ENCODE data around the gene NUMB.
A peak's percentile ranks its signal among the peaks of the same experiment; 100 is the strongest.

NUMB gene

DNA sequence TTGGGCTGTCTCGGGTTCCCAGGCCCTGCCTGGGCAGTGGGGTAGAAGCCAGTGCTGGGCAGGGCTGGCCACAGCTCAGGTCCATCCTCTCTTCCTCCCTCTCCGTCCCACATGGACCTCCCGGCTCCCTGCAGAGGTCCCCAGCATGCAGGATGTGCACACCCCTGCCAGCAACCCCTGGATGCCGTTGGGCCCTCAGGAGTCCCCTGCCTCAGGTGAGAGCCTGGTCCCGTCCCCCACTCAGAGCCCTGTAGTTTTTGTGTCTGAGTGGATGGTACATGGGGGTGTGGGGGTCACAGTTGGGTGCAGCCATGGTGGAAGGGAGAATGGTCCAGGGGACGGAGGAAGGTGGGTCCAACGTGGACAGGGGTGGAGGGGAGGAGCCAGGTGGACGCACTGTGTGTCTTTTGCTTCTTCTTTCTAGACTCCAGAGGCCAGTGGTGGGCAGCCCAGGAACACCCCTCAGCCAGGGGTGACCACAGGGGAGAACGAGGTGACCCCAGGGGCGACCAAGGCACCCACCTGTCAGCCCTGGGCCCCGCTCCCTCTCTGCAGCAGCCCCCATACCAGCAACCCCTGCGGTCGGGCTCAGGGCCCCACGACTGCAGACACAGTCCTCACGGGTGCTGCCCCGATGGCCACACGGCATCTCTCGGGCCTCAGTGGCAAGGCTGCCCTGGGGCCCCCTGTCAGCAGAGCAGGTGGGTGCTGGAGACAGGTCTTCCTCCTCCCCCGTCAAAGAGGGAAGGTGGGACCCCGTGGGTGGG is 199.3 kb downstream of the NUMB start:
- no peak for DNase-seq

DNA sequence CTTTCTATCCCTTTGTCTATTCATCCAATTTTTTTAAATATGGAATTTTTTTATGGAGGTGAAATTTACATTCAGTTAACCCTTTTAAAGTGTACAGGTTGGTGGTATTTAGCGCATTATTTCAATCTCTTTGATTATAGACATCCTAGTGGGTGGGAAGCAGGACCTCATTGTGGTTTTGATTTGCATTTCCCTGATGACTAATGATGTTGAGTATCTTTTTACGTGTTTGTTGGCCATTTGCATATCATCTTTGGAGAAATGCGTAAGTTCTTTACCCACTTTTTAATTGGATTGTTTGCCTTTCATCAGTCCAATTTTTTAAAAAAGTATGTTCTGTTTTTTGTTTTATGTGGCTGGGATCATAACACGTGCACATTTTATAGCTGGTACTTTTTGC is 200.3 kb downstream of the NUMB start:
- DNase-seq: no peak

DNA sequence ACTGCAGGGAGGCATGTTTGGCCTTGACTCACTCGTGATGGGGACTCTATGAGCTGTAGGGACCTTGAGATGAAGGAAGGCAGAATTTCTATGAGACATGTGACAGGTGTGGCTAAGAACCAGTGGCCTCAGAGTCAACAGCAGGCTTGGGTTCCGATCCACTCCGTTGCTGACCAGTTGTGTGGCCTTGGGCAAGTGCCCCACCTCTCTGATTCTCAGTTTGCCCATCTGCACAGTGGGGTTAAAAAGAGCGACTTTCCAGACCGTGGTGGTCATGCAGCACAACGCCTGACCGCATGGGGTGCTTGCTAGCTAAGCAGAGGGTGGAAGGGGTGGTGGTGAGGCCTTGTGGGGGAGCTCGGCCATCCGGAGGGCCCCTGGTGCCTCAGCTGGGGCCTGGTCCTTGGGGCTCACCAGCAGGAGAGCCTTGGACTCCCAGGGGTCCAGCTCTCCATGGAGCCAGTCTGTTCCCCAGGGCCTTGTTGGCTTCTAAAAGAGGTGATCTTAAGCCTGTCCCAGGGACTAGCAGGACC is 202.6 kb downstream of the NUMB start:
- no peak for DNase-seq

DNA sequence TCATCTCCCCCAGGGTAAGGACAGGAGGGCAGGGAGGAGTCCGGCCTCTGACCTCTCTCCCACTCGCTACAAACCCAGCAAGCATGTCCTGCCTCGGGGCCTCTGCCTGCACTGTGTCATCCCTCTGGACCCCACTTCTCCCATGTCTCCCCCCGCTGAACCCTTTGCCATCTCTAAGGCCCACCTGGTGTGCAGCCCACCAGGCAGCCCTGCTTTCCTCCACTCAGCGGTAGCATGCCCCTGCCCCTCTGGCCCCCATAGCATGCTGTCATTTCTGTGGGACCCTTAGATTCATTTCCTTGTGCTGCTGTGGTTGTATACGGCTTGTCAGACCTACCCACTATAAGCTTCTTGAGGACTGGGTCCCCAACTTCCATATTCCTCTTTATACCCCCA is 203.3 kb downstream of the NUMB start:
- no peak for DNase-seq

DNA sequence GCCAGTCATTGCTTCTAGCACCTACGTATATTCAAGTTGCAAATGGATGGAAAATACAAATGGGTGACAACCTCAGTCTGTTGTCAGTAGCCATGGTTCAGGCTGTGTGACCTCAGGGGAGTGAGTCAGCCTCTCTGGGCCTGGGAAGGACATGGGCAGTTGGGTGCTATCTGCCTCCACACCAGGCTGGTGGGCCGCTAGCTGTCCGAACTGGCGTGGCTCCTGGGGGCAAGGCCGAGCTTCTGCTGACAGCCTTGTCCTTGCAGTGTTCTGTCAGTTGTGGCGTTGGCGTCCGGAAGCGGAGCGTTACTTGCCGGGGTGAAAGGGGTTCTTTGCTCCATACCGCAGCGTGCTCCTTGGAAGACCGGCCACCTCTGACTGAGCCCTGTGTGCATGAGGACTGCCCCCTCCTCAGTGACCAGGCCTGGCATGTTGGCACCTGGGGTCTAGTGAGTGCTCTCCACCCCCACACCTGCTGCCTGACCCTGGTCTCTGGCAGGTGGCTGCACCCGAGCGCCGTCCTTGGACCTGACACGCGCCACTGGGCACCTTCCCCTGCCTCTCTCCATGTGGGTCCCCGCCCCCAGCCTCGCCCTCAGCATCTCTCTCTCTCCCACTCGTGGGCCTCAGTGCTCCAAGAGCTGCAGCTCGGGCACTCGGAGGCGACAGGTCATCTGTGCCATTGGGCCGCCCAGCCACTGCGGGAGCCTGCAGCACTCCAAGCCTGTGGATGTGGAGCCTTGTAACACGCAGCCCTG is 203.9 kb downstream of the NUMB start:
- DNase-seq: no peak

DNA sequence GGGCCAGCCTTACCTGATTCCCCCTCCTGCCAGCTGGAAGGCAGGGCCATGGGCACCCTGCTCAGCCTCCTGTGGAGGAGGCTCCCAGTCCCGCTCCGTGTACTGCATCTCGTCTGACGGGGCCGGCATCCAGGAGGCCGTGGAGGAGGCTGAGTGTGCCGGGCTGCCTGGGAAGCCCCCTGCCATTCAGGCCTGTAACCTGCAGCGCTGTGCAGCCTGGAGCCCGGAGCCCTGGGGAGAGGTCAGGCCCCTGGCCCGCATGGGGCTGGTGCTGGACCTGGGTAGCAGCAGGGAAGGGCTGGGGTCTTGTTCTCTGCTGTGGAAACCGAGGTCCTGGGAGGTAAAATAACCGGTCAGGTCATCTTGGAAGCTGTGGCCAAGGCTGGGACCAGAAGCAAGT is 204.6 kb downstream of the NUMB start:
- no peak for DNase-seq

DNA sequence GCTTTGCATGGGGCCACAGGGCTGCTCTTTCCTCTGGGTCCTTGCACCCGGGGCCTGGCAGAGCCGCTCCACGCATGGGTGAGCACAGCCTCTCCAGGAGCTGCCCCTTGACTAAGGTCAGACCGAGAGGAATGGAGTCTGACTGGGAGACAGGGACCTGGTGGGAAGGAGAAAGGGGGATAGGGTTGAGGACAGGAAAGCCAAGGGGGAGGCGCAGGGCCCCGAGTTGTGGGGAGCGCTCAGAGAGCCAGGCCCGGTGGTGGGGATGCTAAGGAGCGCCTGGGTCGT is 205.1 kb downstream of the NUMB start:
- DNase-seq: no peak

DNA sequence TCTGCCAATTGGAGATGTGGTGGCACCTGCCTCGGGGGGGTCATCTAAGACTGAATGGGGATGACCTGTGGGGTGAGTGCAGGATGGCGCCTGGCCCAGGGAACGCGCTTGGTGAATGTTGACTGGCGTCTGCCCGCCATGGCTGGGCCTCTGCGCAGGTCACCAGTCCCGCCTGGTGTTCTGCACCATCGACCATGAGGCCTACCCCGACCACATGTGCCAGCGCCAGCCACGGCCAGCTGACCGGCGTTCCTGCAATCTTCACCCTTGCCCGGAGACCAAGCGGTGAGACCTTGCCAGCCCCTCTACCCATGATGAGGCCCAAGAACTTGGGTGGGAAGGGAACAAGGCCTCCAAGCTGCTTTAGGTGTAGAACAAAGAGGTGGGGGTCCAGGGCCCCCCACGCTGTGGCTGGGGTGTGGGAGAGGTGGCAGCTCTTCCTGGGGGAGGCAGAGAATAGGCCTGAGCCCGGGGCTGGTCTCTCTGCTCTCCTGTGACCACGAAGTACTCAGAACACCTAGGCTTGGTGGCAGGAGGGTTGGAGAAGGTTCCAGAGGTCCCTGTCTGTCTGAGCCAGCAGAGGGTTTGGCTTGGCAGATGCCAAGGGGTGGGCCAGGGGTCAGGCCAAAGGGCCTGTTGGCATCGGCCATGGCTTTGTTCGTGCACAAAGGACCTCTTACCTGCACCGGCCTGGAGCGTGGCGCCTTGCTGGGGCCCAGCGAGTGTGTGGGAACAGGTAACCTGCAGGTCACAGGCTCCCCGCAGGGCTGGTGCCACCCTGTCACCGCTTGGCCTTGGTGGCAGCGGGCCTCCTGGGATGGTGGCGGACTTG is 205.6 kb downstream of the NUMB start:
- DNase-seq: no peak

DNA sequence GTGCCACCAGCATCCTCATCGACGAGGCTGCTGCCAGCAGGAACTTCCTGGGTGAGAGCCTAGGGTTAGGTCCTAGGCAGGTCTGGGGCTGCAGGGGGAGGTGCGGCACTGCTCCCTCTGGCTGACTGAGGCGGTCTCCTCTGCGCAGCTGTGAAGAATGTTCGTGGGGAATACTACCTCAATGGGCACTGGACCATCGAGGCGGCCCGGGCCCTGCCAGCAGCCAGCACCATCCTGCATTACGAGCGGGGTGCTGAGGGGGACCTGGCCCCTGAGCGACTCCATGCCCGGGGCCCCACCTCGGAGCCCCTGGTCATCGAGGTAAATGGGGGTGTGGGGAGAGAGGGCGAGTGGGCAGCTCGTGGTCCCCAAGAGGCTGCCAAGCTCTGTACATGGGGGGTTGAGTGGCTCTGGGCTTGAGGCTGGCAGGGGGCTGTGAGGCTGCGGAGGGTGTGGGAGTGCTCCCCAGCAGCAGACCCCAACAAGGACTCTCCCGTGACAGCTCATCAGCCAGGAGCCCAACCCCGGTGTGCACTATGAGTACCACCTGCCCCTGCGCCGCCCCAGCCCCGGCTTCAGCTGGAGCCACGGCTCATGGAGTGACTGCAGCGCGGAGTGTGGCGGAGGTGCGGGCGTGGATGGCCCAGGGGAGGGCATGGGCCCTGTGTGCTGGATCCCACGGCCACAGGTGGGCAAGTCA is 206.7 kb downstream of the NUMB start:
- DNase-seq: no peak

DNA sequence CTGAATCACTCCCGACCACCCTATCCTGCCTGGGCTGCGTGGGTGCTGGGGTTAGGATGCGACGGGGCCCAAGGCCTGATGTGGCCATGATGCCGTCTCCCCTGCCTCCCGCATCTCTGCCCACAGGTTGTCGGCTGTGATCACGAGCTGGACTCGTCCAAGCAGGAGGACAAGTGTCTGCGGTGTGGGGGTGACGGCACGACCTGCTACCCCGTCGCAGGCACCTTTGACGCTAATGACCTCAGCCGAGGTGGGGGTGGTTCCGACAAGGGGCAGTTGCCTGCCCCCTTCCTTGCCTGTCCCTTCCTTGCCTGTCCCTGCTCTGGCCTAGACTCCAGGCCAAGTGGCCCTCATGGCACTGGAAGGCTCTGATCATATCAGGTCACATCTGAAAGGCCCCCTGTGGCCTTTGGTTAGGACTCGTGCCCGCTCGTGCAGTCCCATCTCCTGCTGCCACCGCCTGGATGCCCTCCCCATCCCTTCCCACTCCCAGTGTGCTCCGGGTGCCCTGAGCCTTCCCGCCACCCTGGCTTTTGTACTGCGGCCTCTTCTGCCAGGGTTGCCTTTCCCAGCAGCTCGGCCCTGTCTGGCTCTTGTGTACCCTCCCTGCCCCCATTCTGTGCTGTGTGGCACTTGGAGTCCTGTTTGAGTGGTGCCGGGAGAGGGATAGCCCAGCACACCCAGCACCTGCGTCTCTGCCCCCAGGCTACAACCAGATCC is 207.4 kb downstream of the NUMB start:
- no peak for DNase-seq

DNA sequence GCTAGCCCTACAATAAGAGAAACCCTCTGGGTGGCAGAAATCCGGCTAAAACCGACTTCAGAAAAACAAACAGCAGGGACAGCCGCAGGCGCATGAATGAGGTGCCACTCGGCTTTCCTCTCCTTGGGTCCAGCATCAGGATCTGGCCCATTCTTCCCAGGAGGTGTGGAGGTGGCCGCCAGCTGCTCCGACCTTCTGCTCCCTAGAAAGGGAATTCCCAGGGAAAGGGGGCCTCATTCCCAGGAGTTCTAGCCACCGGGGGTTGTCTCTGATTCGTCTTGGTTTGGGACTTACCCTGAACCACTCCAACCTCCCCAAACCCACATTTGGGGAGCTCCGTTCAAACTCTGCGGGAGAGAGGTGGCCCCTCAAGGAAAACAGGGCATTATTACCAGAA is 208.0 kb downstream of the NUMB start:
- DNase-seq: no peak

DNA sequence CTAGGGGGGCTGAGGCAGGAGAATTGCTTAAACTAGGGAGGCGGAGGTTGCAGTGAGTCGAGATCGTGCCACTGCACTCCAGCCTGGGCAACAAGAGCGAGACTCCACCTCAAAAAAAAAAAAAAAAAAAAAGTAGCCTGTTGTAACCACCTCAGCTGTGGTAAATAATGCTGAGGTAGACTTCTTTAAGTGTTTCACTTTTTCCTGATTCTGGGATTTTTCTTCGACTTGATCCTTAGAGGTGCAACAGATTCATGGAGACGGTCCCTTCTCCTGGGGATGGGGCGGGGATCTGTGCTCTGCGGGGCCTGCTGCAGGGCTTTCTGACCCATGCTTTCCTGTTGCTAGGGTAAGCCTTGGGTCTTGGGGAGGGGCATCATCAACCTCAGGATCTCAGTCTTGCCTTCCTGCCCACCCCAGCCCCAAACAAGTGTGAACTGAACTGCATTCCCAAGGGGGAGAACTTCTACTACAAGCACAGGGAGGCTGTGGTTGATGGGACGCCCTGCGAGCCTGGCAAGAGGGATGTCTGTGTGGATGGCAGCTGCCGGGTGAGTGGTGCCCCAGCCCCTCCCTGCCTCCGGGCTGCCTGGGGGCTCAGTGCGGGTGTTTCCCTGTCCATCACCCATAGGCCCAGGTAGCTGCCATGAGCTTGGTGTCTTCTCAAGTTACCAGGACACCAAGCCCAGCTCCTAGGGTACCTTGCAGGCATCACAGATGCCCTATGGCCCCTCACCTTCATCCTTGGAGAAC is 208.6 kb downstream of the NUMB start:
- no peak for DNase-seq

DNA sequence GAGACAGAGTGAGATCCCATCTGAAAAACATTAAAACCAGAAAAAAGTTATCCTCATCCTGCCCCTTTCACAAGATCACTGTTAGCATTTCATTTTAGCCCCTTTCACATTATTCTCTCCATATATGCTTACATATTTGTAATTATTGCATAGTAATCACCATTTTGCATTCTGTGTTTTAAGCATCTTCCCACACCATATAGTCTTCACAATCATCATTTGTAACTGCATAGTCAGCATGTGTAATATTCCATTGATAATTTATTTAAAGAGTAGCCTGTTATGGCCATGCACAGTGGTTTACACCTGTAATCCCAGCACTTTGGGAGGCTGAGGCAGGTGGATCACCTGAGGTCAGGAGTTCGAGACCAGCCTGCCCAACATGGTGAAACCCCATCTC is 209.2 kb downstream of the NUMB start:
- DNase-seq: no peak

DNA sequence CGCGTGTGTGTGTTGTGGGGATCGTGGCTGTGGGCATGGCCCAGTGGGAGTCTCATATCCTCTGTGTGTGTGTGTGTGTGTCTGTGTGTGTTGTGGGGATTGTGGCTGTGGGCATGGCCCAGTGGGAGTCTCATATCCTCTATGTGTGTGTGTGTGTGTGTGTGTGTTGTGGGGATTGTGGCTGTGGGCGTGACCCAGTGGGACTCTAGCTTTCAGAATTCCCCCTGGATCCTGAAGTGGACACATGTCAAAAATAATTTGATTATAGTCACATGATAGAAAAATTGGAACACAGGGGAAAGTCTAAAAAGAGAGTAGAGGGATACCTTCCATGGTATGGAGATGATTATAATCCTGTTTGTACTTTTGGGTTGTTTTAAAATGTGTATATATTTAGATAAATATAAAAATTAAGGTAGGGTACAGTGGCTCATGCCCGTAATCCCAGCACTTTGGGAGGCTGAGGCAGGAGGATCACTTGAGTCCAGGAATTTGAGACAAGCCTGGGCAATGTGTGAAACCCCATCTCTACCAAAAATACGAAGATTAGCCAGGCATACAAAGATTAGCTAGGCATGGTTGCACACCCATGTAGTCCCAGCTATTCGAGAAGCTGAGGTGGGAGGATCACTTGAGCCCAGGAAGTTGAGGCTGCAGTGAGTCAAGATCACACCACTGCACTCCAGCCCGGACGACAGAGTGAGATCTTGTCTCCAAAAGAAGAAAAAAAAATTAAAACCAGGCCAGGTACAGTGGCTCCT is 210.1 kb downstream of the NUMB start:
- no peak for DNase-seq

DNA sequence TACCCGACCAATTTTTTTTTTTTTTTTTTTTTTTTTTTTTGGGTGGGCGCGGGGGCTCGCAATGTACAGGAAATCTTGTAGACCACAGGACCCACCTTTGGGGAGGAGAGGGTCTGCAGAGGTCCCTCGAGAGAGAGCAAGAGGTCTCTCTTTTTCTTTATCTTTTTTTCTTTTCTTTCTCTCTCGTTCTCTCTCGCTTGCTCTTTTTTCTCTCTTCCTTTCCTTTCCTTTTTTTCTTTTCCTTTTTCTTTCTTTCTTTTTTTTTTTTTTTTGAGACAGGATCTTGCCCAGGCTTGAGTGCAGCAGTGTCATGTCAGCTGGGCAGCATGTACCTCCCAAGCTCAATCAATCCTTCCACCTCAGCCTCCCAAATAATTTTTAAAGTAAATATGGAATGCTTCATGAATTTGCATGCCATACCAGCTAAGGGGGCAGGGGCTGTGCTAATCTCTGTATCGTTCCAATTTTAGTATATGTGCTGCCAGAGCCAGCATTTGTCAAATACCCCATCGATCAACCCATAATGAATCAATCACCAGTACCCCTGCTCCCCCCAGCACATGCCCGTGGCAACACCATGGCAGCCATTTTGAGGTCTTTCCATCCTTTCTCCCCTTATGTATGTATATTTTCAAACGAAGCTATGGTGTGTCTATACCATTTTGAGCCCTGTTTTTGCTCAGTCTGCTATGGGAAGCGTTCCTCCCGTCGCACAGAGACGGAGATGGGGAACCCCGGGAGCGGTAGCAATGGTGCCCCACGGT is 211.8 kb downstream of the NUMB start:
- no peak for DNase-seq

DNA sequence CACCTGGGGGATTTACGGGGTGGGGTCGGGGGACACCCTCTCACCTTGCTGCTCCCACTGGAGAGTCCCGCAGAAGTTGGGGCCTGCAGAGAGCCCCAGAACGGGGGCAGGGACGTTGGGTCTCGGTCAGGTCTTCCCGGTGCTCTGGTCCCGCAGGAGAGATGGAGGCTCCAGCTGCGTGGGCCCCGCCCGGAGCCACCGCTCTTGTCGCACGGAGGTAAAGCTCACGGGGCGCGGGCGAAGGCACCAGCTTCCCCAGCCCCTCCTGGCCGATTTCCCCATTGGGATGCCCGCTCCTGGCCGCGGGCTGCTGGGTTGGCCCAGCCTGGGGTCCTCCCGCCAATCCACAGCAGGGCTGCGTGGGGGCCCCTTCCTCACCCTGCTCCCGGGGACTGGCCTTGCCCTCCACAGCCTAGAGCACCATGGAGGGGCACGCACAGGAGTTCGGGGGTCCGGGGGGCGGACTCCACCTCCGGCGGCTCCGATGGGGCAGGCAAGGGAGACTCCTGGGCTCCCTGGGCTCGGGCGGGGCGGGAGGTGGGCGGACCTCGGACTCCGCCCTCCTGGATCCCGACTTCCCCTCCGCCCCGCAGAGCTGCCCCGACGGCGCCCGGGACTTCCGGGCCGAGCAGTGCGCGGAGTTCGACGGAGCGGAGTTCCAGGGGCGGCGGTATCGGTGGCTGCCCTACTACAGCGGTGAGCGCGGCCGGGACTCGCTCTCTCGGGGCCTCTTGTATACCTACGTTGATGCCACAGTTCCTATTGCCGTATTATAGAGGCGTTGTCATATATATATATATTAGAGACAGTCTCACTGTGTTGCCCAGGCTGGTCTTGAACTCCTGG is 212.6 kb downstream of the NUMB start:
- DNase-seq: peak; percentile 17 to 39

DNA sequence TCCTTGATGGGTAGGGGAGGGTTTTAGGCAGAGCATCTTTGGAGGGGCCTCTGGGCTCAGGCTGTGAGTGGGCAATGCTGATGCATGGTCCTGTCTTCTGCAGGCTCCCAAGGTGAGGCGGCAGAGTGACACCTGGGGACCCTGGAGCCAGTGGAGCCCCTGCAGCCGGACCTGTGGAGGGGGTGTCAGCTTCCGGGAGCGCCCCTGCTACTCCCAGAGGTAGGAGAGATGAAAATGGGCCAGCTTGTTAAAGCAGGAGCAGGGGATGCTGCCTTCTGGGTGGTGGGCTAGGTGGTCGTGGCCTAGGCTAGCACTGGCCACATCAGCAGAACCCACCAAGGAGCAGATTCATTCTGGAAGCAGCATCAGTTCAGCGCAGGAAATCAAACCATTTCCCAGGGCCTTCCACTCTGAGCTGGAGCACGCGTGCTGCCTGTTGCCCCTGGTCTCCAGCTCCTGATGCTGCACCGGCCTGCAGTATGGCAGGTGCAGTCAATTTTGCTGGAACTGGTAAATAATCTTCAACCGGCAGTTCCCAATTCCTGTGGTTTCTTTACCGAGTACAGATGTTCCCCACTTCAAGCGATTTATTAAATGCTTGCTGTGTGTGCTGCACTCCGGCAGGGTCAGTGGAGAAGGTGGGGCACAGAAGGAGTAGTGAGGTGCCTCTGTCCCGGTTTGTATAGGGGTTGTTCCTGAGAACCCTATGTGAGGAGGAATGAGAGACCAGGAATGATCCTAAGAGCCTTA is 213.6 kb downstream of the NUMB start:
- DNase-seq: no peak

DNA sequence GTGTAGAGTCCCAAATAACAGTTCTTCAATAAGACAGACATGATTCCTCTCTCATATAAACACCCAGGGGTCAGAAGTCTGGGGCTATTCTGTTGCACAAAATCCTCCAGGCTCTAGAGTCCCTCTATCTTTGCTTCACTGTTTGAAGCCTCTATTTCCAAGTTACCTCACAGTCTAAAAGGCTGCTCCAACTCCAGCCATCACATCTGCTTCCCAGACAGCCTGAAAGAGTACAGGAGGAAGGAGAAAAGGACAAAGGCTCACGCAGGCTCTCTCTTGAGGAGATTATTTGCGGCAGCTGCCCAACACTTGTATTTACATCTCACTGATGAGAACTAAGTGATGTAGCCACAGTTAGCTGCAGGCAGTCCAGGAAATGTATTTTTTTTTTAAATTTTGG is 214.6 kb downstream of the NUMB start:
- DNase-seq: no peak

Data from activated CD4-positive, alpha-beta T cell treated with anti-CD3 and anti-CD28 coated beads for 4 hours (primary cell).